Vagina (tissue), 2 donors: ENCODE data around the gene CAMK2N2. TPM values are rescaled to one million over a fixed set of nuclear protein-coding genes. Genes with fewer than 3 reads are reported as not detected.
A peak's percentile ranks its signal among the peaks of the same experiment; 100 is the strongest.

ENCODE experiments used
- DNase-seq, 2 donors: peaks; one replicate each; pipeline ENCODE4 v3.0.0-alpha.2; 2017; ENCODE audit errors: extremely low spot score in 2 of 2
- H3K27ac ChIP-seq: fragments of 200-600 bp; sonication (generic); one replicate; pipeline ENCODE4 v1.5.1; 2019
- H3K27me3 ChIP-seq: fragments of 200-600 bp; sonication (generic); one replicate; pipeline ENCODE4 v1.5.1; 2019
- H3K36me3 ChIP-seq, 2 donors: fragments of 200-600 bp; sonication (generic); one replicate each; pipeline ENCODE4 v1.5.1; 2017 to 2019
- H3K4me1 ChIP-seq: fragments of 200-600 bp; sonication (generic); one replicate; pipeline ENCODE4 v1.5.1; 2019
- H3K4me3 ChIP-seq, 2 donors: fragments of 200-600 bp; sonication (generic); 1 replicate in 1 of 2; 2 replicates in 1 of 2; pipeline ENCODE4 v1.5.1; 2016 to 2019
- H3K9me3 ChIP-seq: fragments of 200-600 bp; sonication (generic); one replicate; pipeline ENCODE4 v1.5.1; 2019
- CTCF ChIP-seq, 3 experiments: fragments of 450-650 bp in 2 of 3; fragments of 200-600 bp in 1 of 3; sonication (generic) in 1 of 3; IDR thresholded peaks; one replicate each; pipeline ENCODE4 v1.5.1; 2017 to 2019; ENCODE audit warnings: antibody characterized with exemption in 3 of 3, mild to moderate bottlenecking in 2 of 3, moderate library complexity in 2 of 3
- POLR2A ChIP-seq, 2 donors: fragments of 450-650 bp; IDR thresholded peaks; one replicate each; pipeline ENCODE4 v1.6.1; 2017; ENCODE audit warnings: antibody characterized with exemption in 2 of 2, mild to moderate bottlenecking in 2 of 2, moderate library complexity in 2 of 2
- POLR2AphosphoS5 ChIP-seq, 2 donors: sonication (generic); formaldehyde crosslinking; IDR thresholded peaks; one replicate each; pipeline ENCODE4 v1.9.0; 2017; ENCODE audit warnings: antibody characterized with exemption in 2 of 2, mild to moderate bottlenecking in 2 of 2, low read depth in 1 of 2; ENCODE audit not compliant: insufficient read depth in 1 of 2
- intact Hi-C: fragments of 100-400 bp; cut with DNase I; formaldehyde crosslinking; loops from one replicate; pipeline ENCODE4 v1.15.1; 2023
- total RNA-seq: library from RNA; depleted of rRNA; stranded (reverse); fragments of >200 nt; gene quantifications from one replicate; pipeline ENCODE4 v1.2.3, GENCODE V29; 2016

The CAMK2N2 gene
- total RNA-seq, 1 donor from 2014 or later, result not detected

GRCh38 chr3:184230603-184231528 is 30.5 kb downstream of the CAMK2N2 start:
- peaks cover 19% of the 10 kb centered on the region for H3K4me1 ChIP-seq
- H3K27me3 ChIP-seq, result peaks cover 23% of the 10 kb centered on the region
- no peaks in the 10 kb centered on the region for H3K9me3 ChIP-seq
- no peak overlapping the region for H3K27ac ChIP-seq
- H3K36me3 ChIP-seq, result no peaks in the 10 kb centered on the region
- peak overlapping the region; percentile 44 to 47 for H3K4me3 ChIP-seq
- intact Hi-C loops, result no loop called here
- TF ChIP-seq CTCF (IDR thresholded peaks at IDR 0.05), result no peak
- no peak for TF ChIP-seq POLR2AphosphoS5 (IDR thresholded peaks at IDR 0.05; ENCODE audit: insufficient read depth in 1 of 2, low read depth in 1 of 2)
- no peak for TF ChIP-seq POLR2A (IDR thresholded peaks at IDR 0.05)
- no peak for DNase-seq

- no peak overlapping the region for H3K27ac ChIP-seq
- H3K27me3 ChIP-seq, result peaks cover 23% of the 10 kb centered on the region
- peak overlapping the region; percentile 44 to 47 for H3K4me3 ChIP-seq
- intact Hi-C loops, result no loop called here
- H3K36me3 ChIP-seq, result no peaks in the 10 kb centered on the region
- H3K9me3 ChIP-seq, result no peaks in the 10 kb centered on the region
- H3K4me1 ChIP-seq, result peaks cover 19% of the 10 kb centered on the region
- no peak for DNase-seq
- TF ChIP-seq POLR2AphosphoS5 (IDR thresholded peaks at IDR 0.05; ENCODE audit: insufficient read depth in 1 of 2, low read depth in 1 of 2) (no peak), POLR2A (IDR thresholded peaks at IDR 0.05) (no peak), CTCF (IDR thresholded peaks at IDR 0.05) (no peak)
Measured at GRCh38 chr3:184230081-184230602, 31.2 kb downstream of the CAMK2N2 start.

- DNase-seq, result no peak
- intact Hi-C loops, result no loop called here
- Histone ChIP-seq H3K27ac (no peak within 1 kb of the TSS), H3K9me3 (no peaks in the 10 kb centered on the region), H3K4me1 (peaks cover 19% of the 10 kb centered on the region), H3K4me3 (peak within 1 kb of the TSS; percentile 44 to 47), H3K27me3 (peaks cover 23% of the 10 kb centered on the region), H3K36me3 (no peaks in the 10 kb centered on the region)
- TF ChIP-seq POLR2AphosphoS5 (IDR thresholded peaks at IDR 0.05; ENCODE audit: insufficient read depth in 1 of 2, low read depth in 1 of 2) (no peak), POLR2A (IDR thresholded peaks at IDR 0.05) (no peak), CTCF (IDR thresholded peaks at IDR 0.05) (no peak)
Measured at GRCh38 chr3:184229394-184230080, 31.8 kb downstream of the CAMK2N2 start, which contains the start of gene VWA5B2. TSS of gene VWA5B2 (plus strand) at chr3:184229585. CDS start at chr3:184230529, 944 bp downstream.

- intact Hi-C loops, result no loop called here
- Histone ChIP-seq H3K36me3 (no peaks in the 10 kb centered on the region), H3K27ac (no peak overlapping the region), H3K9me3 (no peaks in the 10 kb centered on the region), H3K27me3 (peaks cover 23% of the 10 kb centered on the region), H3K4me1 (peaks cover 19% of the 10 kb centered on the region), H3K4me3 (peak overlapping the region; percentile 44 to 47)
- TF ChIP-seq CTCF (IDR thresholded peaks at IDR 0.05) (no peak), POLR2AphosphoS5 (IDR thresholded peaks at IDR 0.05; ENCODE audit: insufficient read depth in 1 of 2, low read depth in 1 of 2) (no peak), POLR2A (IDR thresholded peaks at IDR 0.05) (no peak)
- DNase-seq, result no peak
Measured at GRCh38 chr3:184228376-184229137, 32.8 kb downstream of the CAMK2N2 start.
